Forelimb muscle (tissue), 1 donor: ENCODE measurements around the gene EAF1. TPM values are rescaled to one million over a fixed set of nuclear protein-coding genes. Genes with fewer than 3 reads are reported as not detected.
A peak's percentile ranks its signal among the peaks of the same experiment; 100 is the strongest.
"Not testable (repeated sequence)": the region's sequence is repeated elsewhere in the genome, so short reads cannot be mapped to it uniquely, and the experiment has no call there.

Experiments used
- DNase-seq: peaks from one replicate; pipeline ENCODE4 v3.0.0-alpha.2; 2013; ENCODE audit warnings: low read depth
- polyA plus RNA-seq: library from polyadenylated mRNA; unstranded; fragments of 120-200 nt; gene quantifications from one replicate; pipeline ENCODE4 v1.2.1, GENCODE V29; 2013; ENCODE audit not compliant: insufficient read length

Gene EAF1
- 11.3 TPM for polyA plus RNA-seq

GRCh38 chr3:15427182-15427880 is at the start of gene EAF1, which contains the start of gene METTL6:
Gene EAF1, plus strand, starts transcription at chr3:15427598. Its CDS starts 182 bp downstream, at chr3:15427780.
Gene METTL6, minus strand, starts transcription at chr3:15427544. Its CDS starts 1,033 bp downstream, at chr3:15426511.
- peak; percentile 46 for DNase-seq

GRCh38 chr3:15377961-15378791 is 49.2 kb upstream of the EAF1 start:
- DNase-seq: peak; percentile 91

GRCh38 chr3:15380980-15381890 is 46.2 kb upstream of the EAF1 start:
- no peak for DNase-seq

GRCh38 chr3:15382405-15382923 is 44.9 kb upstream of the EAF1 start:
- no peak for DNase-seq

- no peak for DNase-seq
Observed at GRCh38 chr3:15384510-15385237, 42.7 kb upstream of the EAF1 start.

GRCh38 chr3:15385238-15385695 is 42.1 kb upstream of the EAF1 start:
- DNase-seq: not testable (repeated sequence)

- DNase-seq: no peak
Observed at GRCh38 chr3:15385901-15386653, 41.3 kb upstream of the EAF1 start.

GRCh38 chr3:15386654-15386955 is 40.8 kb upstream of the EAF1 start:
- not testable (repeated sequence) for DNase-seq

GRCh38 chr3:15387171-15387581 is 40.2 kb upstream of the EAF1 start:
- no peak for DNase-seq

- no peak for DNase-seq
Observed at GRCh38 chr3:15387735-15388134, 39.7 kb upstream of the EAF1 start.

- DNase-seq: not testable (repeated sequence)
Observed at GRCh38 chr3:15388335-15388734, 39.1 kb upstream of the EAF1 start.

GRCh38 chr3:15390460-15390859 is 36.9 kb upstream of the EAF1 start:
- DNase-seq: no peak

GRCh38 chr3:15391007-15391406 is 36.4 kb upstream of the EAF1 start:
- DNase-seq: no peak

GRCh38 chr3:15393252-15393651 is 34.1 kb upstream of the EAF1 start:
- DNase-seq: not testable (repeated sequence)

- DNase-seq: not testable (repeated sequence)
Observed at GRCh38 chr3:15398731-15399133, 28.7 kb upstream of the EAF1 start.

GRCh38 chr3:15399970-15400369 is 27.4 kb upstream of the EAF1 start:
- no peak for DNase-seq

GRCh38 chr3:15401936-15402335 is 25.5 kb upstream of the EAF1 start:
- DNase-seq: no peak

- peak; percentile 74 for DNase-seq
Observed at GRCh38 chr3:15403495-15403894, 23.9 kb upstream of the EAF1 start.

- no peak for DNase-seq
Observed at GRCh38 chr3:15403965-15404364, 23.4 kb upstream of the EAF1 start.

GRCh38 chr3:15404767-15405166 is 22.6 kb upstream of the EAF1 start:
- DNase-seq: no peak
